ENCODE data around the gene REEP3. TPM values are rescaled to one million over a fixed set of nuclear protein-coding genes. Genes with fewer than 3 reads are reported as not detected.
A peak's percentile ranks its signal among the peaks of the same experiment; 100 is the strongest.

The REEP3 gene
- total and polyA plus RNA-seq, 2 of the 4 experiments (the other 2 are of a cell fraction): 11.7 to 28.9 TPM

- H3K9ac ChIP-seq (ENCODE audit: low read depth, low read length): peak overlapping the region; percentile 74
- peak overlapping the region; percentile 68 for H4K91ac ChIP-seq (ENCODE audit: insufficient read depth, low read depth, low read length)
- H3K9me3 ChIP-seq (ENCODE audit: control insufficient read depth, insufficient read depth, low read length): no peaks in the 10 kb centered on the region
- peaks cover 0 to 8% of the 10 kb centered on the region in 2 experiments; a peak in 2 of 4 replicates for H3K79me1 ChIP-seq (ENCODE audit: low read depth in 1 of 2, low read length in 2 of 2)
- CTCF ChIA-PET: interaction anchor here (0.6 to 4.0 kb wide), 19 partner anchors 11 to 470 kb away, joined by 3 to 35 read pairs (median 3); no protein-coding TSS in a partner anchor
- ATAC-seq (ENCODE audit: low read depth): peak; percentile 1
- peak overlapping the region; percentile 89 for H3K18ac ChIP-seq (ENCODE audit: low read depth, low read length)
- no peaks in the 10 kb centered on the region for H4K20me1 ChIP-seq (ENCODE audit: insufficient read depth, low read length)
- peak overlapping the region; percentile 93 for H2BK120ac ChIP-seq (ENCODE audit: low read depth, low read length)
- H3K27me3 ChIP-seq (ENCODE audit: control insufficient read depth, insufficient read depth, low read length): no peaks in the 10 kb centered on the region
- H3K9me1 ChIP-seq (ENCODE audit: insufficient read depth, low read length): peaks cover 9% of the 10 kb centered on the region
- in situ Hi-C loops (cut with MboI; ENCODE audit: low sequenced_read_pairs): no loop called here
- DNase-seq: no peak
- peak overlapping the region; percentile 88 for H3K27ac ChIP-seq (ENCODE audit: insufficient read depth, low read length)
- peak overlapping the region; percentile 76 for H3K14ac ChIP-seq (replicated peaks; ENCODE audit: low read depth, low read length)
- WGBS, 2 experiments (ENCODE audit: extremely low coverage in 2 of 2, insufficient read length in 1 of 2): no CpG with 5 or more reads among the region's 16 CpGs
- peak overlapping the region; percentile 96 for H3K4me2 ChIP-seq (ENCODE audit: low read depth, low read length)
- peak overlapping the region; percentile 92 for H2AFZ ChIP-seq (replicated peaks; ENCODE audit: low read length, poor library complexity)
- TF ChIP-seq FOS (IDR thresholded peaks at IDR 0.05; ENCODE audit: low read depth, low read length) (no peak), NFE2L2 (IDR thresholded peaks at IDR 0.05; ENCODE audit: low read depth, low read length) (no peak), POLR2A (IDR thresholded peaks at IDR 0.05; ENCODE audit: low read depth, low read length) (no peak), RFX5 (IDR thresholded peaks at IDR 0.05; ENCODE audit: low read depth, low read length) (no peak), SMC3 (IDR thresholded peaks at IDR 0.05; ENCODE audit: low read depth, low read length) (no peak), CTCF (conservative IDR thresholded peaks at IDR 0.05; ENCODE audit: low read depth, low read length) (no peak), USF2 (IDR thresholded peaks at IDR 0.05; ENCODE audit: low read depth, low read length) (peak; percentile 56; the same call in 1 of the 2 replicates)
- peak overlapping the region; percentile 36 to 78; a peak in 3 of 4 replicates for H4K8ac ChIP-seq (ENCODE audit: low read depth in 2 of 2, low read length in 2 of 2)
- POLR2A ChIA-PET (ENCODE audit: unreplicated experiment): interaction anchor here (0.7 to 0.9 kb wide), 3 partner anchors 361 to 1062 kb away, joined by 3 to 5 read pairs (median 3); no protein-coding TSS in a partner anchor
- H3K4me1 ChIP-seq (ENCODE audit: control insufficient read depth, insufficient read depth, low read length): 0 out of 2 replicates have a peak, but pooled peaks cover 3% of the 10 kb centered on the region
- H3K56ac ChIP-seq (ENCODE audit: extremely low read depth, insufficient read depth, low read length): peak overlapping the region; percentile 86
- peak overlapping the region; percentile 30; the same call in 1 of the 2 replicates for H3K4me3 ChIP-seq (ENCODE audit: insufficient read depth, low read depth, low read length)
- H2BK20ac ChIP-seq (ENCODE audit: low read depth, low read length): peak overlapping the region; percentile 60
- intact Hi-C loops (cut with micrococcal nuclease): loop anchor here (1.0 to 10.0 kb wide), 8 partner anchors 92 to 1034 kb away; partner anchors contain the start of gene JMJD1C
- no peak overlapping the region; the same call in 1 of the 2 replicates for H2AK5ac ChIP-seq (ENCODE audit: low read depth, low read length)
- H2BK5ac ChIP-seq (ENCODE audit: low read depth, low read length, poor library complexity, severe bottlenecking): peak overlapping the region; percentile 80
- H4K5ac ChIP-seq (ENCODE audit: low read depth, low read length): peak overlapping the region; percentile 11
- BruUV-seq (replicated peaks): no TSS peak
- no peak overlapping the region for H2AK9ac ChIP-seq (replicated peaks; ENCODE audit: low read depth, low read length, poor library complexity)
- no peaks in the 10 kb centered on the region for H3K36me3 ChIP-seq (ENCODE audit: control insufficient read depth, insufficient read depth, low read length)
- H2BK15ac ChIP-seq (ENCODE audit: low read depth, low read length): peak overlapping the region; percentile 77; the same call in 2 of the 3 replicates
- H3K4ac ChIP-seq (ENCODE audit: low read depth, low read length): peak overlapping the region; percentile 78
- dilution Hi-C loops (cut with HindIII; ENCODE audit: low sequenced_read_pairs, unreplicated experiment): no loop called here
- H3K23ac ChIP-seq (ENCODE audit: low read depth, low read length): peak overlapping the region; percentile 94
Observed at GRCh38 chr10:63628526-63629362, 107.5 kb downstream of the REEP3 start.

Measured in IMR-90 (cell line).